ENCODE data around the gene TRIM14.

The TRIM14 gene

GRCh38 chr9:98064623-98065392 is 54.2 kb downstream of the TRIM14 start:
- DNase-seq (ENCODE audit: insufficient read length, low spot score): no peak
- no peak for FAIRE-seq
- TF ChIP-seq, protein P1, sequence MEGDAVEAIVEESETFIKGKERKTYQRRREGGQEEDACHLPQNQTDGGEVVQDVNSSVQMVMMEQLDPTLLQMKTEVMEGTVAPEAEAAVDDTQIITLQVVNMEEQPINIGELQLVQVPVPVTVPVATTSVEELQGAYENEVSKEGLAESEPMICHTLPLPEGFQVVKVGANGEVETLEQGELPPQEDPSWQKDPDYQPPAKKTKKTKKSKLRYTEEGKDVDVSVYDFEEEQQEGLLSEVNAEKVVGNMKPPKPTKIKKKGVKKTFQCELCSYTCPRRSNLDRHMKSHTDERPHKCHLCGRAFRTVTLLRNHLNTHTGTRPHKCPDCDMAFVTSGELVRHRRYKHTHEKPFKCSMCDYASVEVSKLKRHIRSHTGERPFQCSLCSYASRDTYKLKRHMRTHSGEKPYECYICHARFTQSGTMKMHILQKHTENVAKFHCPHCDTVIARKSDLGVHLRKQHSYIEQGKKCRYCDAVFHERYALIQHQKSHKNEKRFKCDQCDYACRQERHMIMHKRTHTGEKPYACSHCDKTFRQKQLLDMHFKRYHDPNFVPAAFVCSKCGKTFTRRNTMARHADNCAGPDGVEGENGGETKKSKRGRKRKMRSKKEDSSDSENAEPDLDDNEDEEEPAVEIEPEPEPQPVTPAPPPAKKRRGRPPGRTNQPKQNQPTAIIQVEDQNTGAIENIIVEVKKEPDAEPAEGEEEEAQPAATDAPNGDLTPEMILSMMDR (IDR thresholded peaks at IDR 0.05; ENCODE audit: insufficient read depth, missing control alignments): no peak

DNA sequence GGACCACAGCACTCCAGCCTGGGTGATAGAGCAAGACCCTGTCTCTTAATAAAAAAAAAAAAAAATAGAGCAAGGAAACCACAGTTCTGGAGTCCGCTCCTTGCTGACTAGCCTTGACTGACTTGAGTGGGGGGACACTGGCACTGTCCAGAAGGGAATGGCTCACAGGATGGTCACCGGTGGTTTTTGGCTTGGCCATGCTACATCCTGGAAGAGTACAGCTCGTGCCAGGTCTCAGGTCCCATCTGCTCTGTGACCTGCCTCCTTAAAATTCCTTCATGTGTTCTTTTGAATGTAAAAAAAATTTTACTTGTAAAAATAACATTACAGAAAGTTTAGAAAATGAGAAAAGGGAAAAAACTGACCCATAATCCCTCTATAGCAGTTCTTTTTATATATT is 56.9 kb downstream of the TRIM14 start:
- FAIRE-seq: no peak
- no peak for DNase-seq (ENCODE audit: insufficient read length, low spot score)
- TF ChIP-seq, protein P1 (IDR thresholded peaks at IDR 0.05; ENCODE audit: insufficient read depth, missing control alignments): no peak

GRCh38 chr9:98057138-98057799 is 61.8 kb downstream of the TRIM14 start:
- DNase-seq (ENCODE audit: insufficient read length, low spot score): no peak
- no peak for FAIRE-seq
- TF ChIP-seq, protein P1 (IDR thresholded peaks at IDR 0.05; ENCODE audit: insufficient read depth, missing control alignments): no peak

DNA sequence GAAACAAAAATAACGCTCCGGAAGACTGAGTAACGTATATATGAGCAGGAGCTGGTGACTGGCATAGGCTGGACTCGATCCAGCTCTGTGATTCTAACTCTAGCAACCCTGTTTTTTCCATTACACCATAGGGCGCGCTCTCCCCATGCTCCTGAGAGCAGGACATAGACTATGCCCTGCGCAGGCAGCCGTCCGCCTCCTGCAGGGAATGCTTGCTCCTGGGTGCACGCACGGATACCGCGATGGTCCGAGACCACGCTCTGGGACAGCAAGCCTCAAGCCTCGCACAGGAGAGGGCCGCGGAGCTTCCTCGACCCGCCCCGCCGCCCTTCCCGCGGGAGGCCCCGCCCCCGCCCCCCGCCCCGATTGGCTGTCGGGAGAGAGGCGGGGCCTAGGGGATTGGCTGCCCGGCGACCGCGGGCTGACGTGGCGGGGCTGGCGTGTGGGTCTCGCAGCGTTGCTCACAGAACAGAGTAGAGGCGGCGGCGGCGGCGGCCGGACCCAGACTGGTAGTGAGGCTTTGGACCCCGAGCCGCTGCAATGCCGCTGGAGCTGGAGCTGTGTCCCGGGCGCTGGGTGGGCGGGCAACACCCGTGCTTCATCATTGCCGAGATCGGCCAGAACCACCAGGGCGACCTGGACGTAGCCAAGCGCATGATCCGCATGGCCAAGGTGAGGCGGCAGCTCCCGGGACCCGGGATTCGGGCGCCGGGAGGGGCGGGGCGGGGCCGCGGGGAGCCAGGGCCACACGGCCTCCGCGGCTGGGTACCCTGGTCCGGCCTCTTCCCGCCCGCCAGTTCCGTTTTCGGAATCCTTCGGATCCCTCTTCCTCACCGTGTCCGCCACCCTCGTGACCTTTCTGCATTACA is 62.5 kb downstream of the TRIM14 start, which contains the start of gene NANS:
Gene NANS, plus strand, starts transcription at position 464 of the 869 bp plus-strand sequence. Its CDS starts 77 bp downstream, at position 541.
- TF ChIP-seq, protein P1 (IDR thresholded peaks at IDR 0.05; ENCODE audit: insufficient read depth, missing control alignments): no peak
- FAIRE-seq: no peak
- DNase-seq (ENCODE audit: insufficient read length, low spot score): peak; percentile 76

DNA sequence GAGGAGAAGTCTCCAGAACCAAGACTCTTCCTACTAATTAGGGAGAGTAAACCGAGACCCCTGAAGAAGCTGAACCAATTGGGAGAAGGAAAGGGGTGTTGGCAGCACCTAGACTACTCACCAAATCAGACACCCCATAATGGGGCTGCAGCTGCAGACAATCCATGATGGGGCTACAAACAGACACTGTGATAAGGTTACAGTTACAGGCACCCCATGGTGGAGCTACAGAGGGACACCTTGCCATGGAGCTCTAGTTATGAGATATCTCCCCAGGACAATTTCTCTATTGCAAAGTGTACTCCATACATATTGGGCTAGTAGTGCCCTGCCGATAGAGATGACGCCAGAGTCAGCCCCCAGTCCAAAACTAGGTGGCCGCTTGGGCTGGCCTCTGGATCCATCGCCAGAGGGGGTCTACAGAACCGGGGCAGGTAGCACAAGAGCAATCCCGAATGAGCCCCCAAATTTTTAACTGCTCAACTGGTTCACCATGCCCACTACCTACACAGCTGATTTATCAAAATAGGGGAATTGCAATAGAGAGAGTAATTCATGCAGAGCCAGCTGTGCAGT is 64.6 kb downstream of the TRIM14 start:
- DNase-seq (ENCODE audit: insufficient read length, low spot score): no peak
- TF ChIP-seq, protein P1 (IDR thresholded peaks at IDR 0.05; ENCODE audit: insufficient read depth, missing control alignments): no peak
- no peak for FAIRE-seq

GRCh38 chr9:98050351-98050750 is 68.7 kb downstream of the TRIM14 start:
- FAIRE-seq (no peak), DNase-seq (ENCODE audit: insufficient read length, low spot score) (no peak)
- TF ChIP-seq, protein P1 (IDR thresholded peaks at IDR 0.05; ENCODE audit: insufficient read depth, missing control alignments): no peak
